ENCODE results near the gene C1orf53.
"Not testable (repeated sequence)": the region's sequence is repeated elsewhere in the genome, so short reads cannot be mapped to it uniquely, and the experiment has no call there.

The C1orf53 gene

GRCh38 chr1:197869490-197870077 lies 32.8 kb upstream of the C1orf53 start:
- Histone ChIP-seq H3K4me3 (ENCODE audit: low read depth, low read length) (no peak overlapping the region), H3K9me3 (ENCODE audit: control insufficient read depth, insufficient read depth, low read depth, low read length) (no peaks in the 10 kb centered on the region), H3K27ac (ENCODE audit: extremely low read depth, low read depth, low read length) (no peak overlapping the region), H3K36me3 (ENCODE audit: control insufficient read depth in 2 of 2, insufficient read depth in 1 of 2, low read length in 2 of 2) (no peaks in the 10 kb centered on the region), H3K4me1 (ENCODE audit: control insufficient read depth, insufficient read depth, low read length) (no peaks in the 10 kb centered on the region)
- CTCF ChIA-PET = interaction anchor here (0.7 to 2.6 kb wide), 27 partner anchors 11 to 471 kb away, joined by 3 to 42 read pairs (median 5); partner anchors contain the start of gene C1orf53
- TF ChIP-seq ZNF645 (tag by site-specific recombination; IDR thresholded peaks at IDR 0.05) = no peak
- TF ChIP-seq ZNF394 (tag by site-specific recombination; IDR thresholded peaks at IDR 0.05; ENCODE audit: borderline replicate concordance) = no peak
- no peak for TF ChIP-seq GLIS1 (tag by site-specific recombination; IDR thresholded peaks at IDR 0.05)
- no peak for TF ChIP-seq ZNF292 (tag by site-specific recombination; IDR thresholded peaks at IDR 0.05; ENCODE audit: borderline replicate concordance, low read depth)
- POLR2A ChIA-PET = no interaction called here

- H3K9me3 ChIP-seq (ENCODE audit: control insufficient read depth, insufficient read depth, low read depth, low read length) = no peaks in the 10 kb centered on the region
- H3K36me3 ChIP-seq (ENCODE audit: control insufficient read depth in 2 of 2, insufficient read depth in 1 of 2, low read length in 2 of 2) = no peaks in the 10 kb centered on the region
- TF ChIP-seq, protein P1, sequence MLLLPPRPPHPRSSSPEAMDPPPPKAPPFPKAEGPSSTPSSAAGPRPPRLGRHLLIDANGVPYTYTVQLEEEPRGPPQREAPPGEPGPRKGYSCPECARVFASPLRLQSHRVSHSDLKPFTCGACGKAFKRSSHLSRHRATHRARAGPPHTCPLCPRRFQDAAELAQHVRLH (tag by site-specific recombination; IDR thresholded peaks at IDR 0.05) = no peak
- TF ChIP-seq ZNF426 (tag by site-specific recombination; IDR thresholded peaks at IDR 0.05) (no peak), BCL11B (tag by site-specific recombination; IDR thresholded peaks at IDR 0.05; ENCODE audit: low read depth) (no peak), ZNF311 (tag by site-specific recombination; IDR thresholded peaks at IDR 0.05; ENCODE audit: borderline replicate concordance) (no peak), OVOL3 (tag by site-specific recombination; IDR thresholded peaks at IDR 0.05) (no peak), ZNF175 (tag by site-specific recombination; IDR thresholded peaks at IDR 0.05) (no peak), ZNF280C (tag by site-specific recombination; IDR thresholded peaks at IDR 0.05) (no peak), FEZF1 (tag by site-specific recombination; IDR thresholded peaks at IDR 0.05) (no peak), ZNF416 (tag by site-specific recombination; IDR thresholded peaks at IDR 0.05) (no peak), TCF7L2 (IDR thresholded peaks at IDR 0.05; ENCODE audit: borderline replicate concordance, low read depth, low read length) (no peak), ZNF37A (tag by site-specific recombination; IDR thresholded peaks at IDR 0.05) (no peak), ZNF529 (tag by site-specific recombination; IDR thresholded peaks at IDR 0.05; ENCODE audit: insufficient replicate concordance) (no peak)
- H3K4me1 ChIP-seq (ENCODE audit: control insufficient read depth, insufficient read depth, low read length) = no peaks in the 10 kb centered on the region
- no peak overlapping the region for H3K27ac ChIP-seq (ENCODE audit: extremely low read depth, low read depth, low read length)
- ChIA-PET CTCF (interaction anchor here (1.4 kb wide), 1 partner anchor 262 kb away, joined by 4 read pairs; no protein-coding TSS in a partner anchor), POLR2A (no interaction called here)
- H3K4me3 ChIP-seq (ENCODE audit: low read depth, low read length) = no peak overlapping the region
These were observed 25.5 kb upstream of the C1orf53 start for GRCh38 chr1:197876894-197877293.

GRCh38 chr1:197880385-197880784 lies 22.0 kb upstream of the C1orf53 start:
- H3K36me3 ChIP-seq (ENCODE audit: control insufficient read depth in 2 of 2, insufficient read depth in 1 of 2, low read length in 2 of 2); CTCF ChIA-PET; POLR2A ChIA-PET; H3K9me3 ChIP-seq (ENCODE audit: control insufficient read depth, insufficient read depth, low read depth, low read length); H3K4me1 ChIP-seq (ENCODE audit: control insufficient read depth, insufficient read depth, low read length); H3K4me3 ChIP-seq (ENCODE audit: low read depth, low read length); H3K27ac ChIP-seq (ENCODE audit: extremely low read depth, low read depth, low read length): not testable (repeated sequence)

DNA sequence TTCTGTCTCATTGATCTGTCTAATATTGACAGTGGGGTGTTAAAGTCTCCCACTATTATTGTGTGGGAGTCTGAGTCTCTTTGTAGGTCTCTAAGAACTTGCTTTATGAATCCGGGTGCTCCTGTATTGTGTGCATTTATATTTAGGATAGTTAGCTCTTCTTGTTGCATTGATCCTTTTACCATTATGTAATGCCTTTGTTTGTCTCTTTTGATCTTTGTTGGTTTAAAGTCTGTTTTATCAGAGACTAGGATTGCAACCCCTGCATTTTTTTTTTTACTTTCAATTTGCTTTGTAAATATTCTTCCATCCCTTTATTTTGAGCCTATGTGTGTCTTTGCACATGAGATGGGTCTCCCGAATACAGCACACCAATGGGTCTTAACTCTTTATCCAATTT lies 20.2 kb upstream of the C1orf53 start:
- H3K36me3 ChIP-seq (ENCODE audit: control insufficient read depth in 2 of 2, insufficient read depth in 1 of 2, low read length in 2 of 2); H3K9me3 ChIP-seq (ENCODE audit: control insufficient read depth, insufficient read depth, low read depth, low read length); H3K4me1 ChIP-seq (ENCODE audit: control insufficient read depth, insufficient read depth, low read length); H3K27ac ChIP-seq (ENCODE audit: extremely low read depth, low read depth, low read length); H3K4me3 ChIP-seq (ENCODE audit: low read depth, low read length); POLR2A ChIA-PET: not testable (repeated sequence)
- CTCF ChIA-PET = interaction anchor here (0.7 to 0.8 kb wide), 2 partner anchors 13 to 804 kb away, joined by 3 to 4 read pairs; no protein-coding TSS in a partner anchor

Measured in HEK293 (cell line).